NCI-H2107 treated with DMSO at 0.1 percent for 48 hours (cell line): ENCODE data around the gene ADORA3.

Source experiments
- DNase-seq: peaks from one replicate; lab custom pipeline; 2025; ENCODE audit not compliant: unreplicated experiment; lab: John Stamatoyannopoulos, UW

Gene ADORA3

DNA sequence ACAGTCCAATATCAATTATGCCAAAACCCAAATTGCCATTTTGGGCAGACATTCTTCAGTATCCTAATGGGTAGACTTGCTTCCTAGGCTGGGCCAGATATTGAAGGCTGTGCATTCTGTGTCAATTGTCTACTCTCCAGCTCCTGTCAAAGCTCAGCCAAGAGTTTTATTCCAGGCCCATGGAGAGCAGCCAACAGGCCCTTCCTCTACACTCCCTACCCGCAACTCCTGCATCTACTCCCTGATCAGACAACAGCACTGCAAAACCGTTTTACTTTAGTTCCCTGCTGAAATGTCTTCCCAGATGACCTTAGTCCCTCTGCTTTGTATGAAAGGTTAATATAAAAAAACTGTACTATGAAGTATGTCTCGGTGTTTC is 6.6 kb upstream of the ADORA3 start:
- no peak for DNase-seq

GRCh38 chr1:111507411-111508201 is 4.2 kb upstream of the ADORA3 start:
- DNase-seq, result no peak

GRCh38 chr1:111506561-111506960 is 3.1 kb upstream of the ADORA3 start:
- DNase-seq, result no peak

DNA sequence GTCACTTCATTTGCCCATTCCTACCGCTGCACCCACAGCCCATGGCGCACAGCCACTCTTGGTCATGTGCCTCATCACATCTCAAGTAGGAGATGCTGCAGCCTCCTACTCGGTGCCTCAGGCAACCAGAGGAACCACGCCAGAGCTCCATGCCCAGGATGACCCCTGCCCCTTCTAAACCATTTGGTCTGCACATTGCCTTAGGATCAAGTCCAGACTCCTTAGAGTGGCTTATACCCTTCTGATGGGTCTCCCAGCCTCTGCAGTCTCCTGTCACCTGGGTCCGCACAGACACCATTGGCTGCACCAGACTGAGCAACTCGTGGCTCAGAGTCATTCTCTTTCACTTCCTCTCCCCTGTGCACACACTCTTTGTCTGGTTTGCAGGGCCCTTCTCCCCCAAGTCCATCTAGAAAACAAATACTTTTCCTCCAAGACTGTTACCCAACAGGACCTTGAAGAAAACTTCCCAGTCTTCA is 2.2 kb upstream of the ADORA3 start:
- no peak for DNase-seq

- no peak for DNase-seq
Observed at GRCh38 chr1:111504097-111504496, 664 bp upstream of the ADORA3 start.

DNA sequence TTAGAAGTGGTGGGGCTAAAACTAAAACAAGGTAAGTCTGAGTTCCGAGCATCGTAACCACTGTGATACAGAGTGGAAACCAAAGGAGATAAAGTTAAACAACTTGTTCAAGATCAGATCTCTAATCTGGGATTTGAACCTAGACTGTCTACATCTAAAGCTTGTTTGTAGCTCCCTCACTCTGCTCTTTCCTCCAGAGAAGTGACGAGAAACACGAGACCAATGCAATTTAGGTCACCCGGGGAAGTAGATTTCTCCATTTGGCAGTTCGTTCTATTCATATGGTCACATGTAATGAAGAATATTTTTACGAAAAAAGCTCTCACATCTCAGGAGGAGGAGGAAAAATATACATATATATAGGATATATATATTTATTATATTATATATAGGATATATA is 1.8 kb downstream of the ADORA3 start:
- no peak for DNase-seq

GRCh38 chr1:111499026-111499785 is 4.2 kb downstream of the ADORA3 start:
- DNase-seq, result no peak

DNA sequence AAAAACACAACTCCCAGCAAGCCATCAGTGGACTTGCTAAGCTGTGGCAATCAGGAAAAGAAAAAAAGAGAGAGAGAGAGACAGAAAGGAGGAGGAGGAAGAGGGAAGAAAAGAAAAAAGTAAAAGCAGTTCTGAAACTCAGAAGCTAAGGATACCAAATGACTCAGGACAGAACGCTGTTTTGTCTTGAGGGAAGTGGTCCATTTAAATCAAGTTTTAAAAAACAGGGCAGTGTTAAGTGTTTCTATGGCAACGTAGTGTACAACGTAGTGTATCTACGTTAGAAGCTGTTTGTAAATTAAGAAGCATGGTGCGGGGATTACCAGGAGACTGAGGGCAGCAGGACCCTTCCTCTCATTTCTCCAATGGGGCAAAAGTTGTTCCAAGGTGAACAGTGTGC is 5.8 kb downstream of the ADORA3 start:
- DNase-seq, result no peak

GRCh38 chr1:111496398-111496797 is 7.0 kb downstream of the ADORA3 start:
- no peak for DNase-seq

DNA sequence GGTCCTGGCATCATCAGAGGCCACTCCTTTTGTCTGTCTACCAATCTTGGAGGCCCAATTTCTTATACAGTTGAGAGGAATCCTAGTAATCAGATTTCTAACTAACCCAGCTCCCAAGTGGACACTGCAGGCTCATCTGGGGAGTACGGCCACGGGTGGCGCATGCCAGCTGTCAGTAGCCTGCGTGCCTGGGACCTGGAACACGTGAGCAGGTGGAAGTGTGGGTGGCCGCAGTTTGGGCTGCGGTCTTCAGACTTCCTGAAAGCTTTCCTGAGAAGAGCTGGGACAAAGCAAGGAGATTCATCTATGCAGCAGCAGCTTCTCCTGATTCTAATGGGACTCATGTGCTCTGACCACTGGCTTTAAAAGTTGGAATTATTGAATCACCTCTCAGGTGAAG is 12.4 kb downstream of the ADORA3 start:
- no peak for DNase-seq

GRCh38 chr1:111490220-111490619 is 13.2 kb downstream of the ADORA3 start:
- DNase-seq, result no peak

DNA sequence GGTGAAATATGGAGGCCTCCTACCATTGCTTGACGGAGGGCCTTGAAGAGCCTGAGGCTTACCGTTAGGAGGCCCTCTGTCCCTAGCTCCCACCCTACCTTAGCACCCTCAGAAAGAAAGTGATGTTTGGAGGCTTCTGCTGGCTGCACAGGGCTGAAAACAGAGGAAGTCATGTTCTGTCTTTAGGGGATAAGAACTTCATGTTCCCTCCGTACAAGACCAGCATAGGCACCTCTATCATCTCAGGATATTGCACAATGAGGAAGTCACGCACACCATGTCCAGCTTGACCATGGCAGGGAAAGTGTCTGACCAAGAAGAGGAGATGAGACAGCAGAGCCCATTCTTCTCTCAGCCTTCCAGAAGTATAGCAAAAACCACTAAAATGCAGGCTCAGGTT is 13.8 kb downstream of the ADORA3 start:
- no peak for DNase-seq

DNA sequence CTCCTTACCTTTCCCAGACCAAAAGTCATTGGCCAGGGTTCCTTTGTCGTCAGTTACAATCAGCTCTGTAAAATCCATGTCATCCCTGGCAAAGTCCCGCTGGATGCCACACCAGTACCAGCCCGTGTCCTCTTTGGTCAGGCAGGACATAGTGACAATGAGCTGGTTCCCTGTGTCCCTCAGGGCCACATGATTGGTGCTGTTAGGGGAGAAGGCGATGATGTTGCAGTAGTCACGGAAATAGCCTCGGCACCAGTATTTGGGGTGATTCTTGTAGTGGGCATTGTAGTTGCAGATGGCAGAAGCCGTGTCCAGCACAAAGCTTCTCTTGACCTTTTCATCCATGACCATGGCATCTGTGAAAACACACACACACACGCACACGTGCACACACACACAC is 14.8 kb downstream of the ADORA3 start:
- DNase-seq, result no peak

GRCh38 chr1:111487133-111487532 is 16.3 kb downstream of the ADORA3 start:
- DNase-seq, result no peak

DNA sequence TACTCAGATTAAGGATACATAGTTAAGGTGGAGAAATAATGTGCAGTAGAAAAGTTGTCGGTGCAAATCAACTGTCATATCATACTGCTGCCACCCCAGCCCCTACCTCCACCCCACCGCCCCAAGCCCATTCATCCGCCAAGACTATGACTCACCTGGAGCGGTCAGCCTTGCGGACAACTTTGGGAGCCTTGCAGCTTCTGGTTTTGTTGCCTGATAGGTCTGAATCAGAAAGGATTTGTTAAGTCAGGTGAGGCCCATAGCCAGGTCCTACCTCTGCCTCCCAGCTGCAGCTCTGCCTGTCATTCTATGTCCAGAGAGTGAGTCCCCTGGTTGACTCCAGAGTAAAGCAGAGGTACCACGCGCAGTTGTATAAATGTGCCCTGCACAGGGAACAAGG is 17.0 kb downstream of the ADORA3 start:
- DNase-seq, result no peak

- no peak for DNase-seq
Observed at GRCh38 chr1:111484391-111485026, 18.9 kb downstream of the ADORA3 start.

DNA sequence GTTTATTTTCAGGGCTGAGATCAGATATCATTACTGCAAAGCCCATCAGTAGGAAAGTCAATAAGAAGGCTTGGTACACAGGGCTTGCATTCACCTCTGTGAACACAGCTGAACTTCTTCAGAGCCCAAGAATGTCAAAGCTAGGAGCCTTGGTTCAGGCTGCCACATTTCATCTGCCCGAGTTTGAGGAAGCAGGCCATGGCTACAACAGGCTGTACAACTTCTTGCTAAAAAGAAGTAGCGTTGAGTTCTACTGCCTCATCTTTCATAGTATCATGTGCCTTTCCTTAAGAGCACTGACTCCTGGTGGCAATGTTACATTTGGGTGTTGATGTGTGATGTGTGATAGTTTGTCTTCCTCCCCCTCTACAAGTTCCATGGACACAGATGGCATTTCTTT is 19.6 kb downstream of the ADORA3 start:
- no peak for DNase-seq

- no peak for DNase-seq
Observed at GRCh38 chr1:111483166-111483565, 20.3 kb downstream of the ADORA3 start.

GRCh38 chr1:111481387-111482221 is 21.8 kb downstream of the ADORA3 start:
- peak; percentile 72 for DNase-seq

DNA sequence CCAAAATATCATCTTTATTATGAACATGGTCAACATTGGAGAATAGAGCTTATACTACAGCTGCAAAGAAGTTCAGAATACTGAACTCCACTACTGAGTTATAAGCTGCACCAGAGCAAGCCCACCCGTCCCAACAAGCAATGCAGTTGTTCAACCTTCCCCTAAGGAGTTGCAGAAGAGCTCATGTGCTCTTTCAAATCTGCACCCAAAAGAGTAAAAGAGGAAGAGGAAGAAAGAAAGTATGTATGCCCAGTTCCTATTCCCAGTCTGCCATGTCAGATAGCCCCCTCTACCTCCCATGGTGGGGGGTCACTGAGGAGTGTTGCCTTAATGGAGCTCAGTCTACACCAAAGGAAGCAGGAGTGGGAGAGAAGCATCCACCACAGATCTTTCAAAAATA is 22.8 kb downstream of the ADORA3 start:
- no peak for DNase-seq

- DNase-seq, result no peak
Observed at GRCh38 chr1:111476761-111477309, 26.6 kb downstream of the ADORA3 start.
